ENCODE measurements around the gene FLOT2.

DNA sequence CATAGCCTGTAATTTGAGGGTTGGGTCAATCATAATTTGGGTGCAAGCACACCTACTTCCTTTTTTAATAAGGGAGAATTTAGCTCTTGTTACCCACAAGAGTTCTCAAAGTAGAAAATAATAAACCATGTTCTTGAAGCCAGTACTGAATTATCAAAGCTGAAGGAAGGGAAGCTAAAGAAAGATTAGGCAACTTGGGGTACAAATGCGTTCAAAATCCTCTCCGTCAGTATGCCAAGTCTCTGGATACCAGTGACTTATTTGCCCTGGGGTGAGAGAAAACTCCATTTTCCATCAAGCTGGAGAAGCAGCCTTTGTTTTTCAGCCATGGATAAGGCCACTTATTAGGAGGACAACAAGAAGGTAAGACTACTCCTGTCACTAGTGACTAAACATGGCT is 28.8 kb upstream of the FLOT2 start:
- TF ChIP-seq POLR2A (IDR thresholded peaks at IDR 0.05) (no peak), CTCF (IDR thresholded peaks at IDR 0.05) (no peak), POLR2AphosphoS5 (IDR thresholded peaks at IDR 0.05; ENCODE audit: insufficient read depth in 1 of 2, low read depth in 1 of 2) (no peak)
